ENCODE results near the gene CARD10. TPM values are rescaled to one million over a fixed set of nuclear protein-coding genes. Genes with fewer than 3 reads are reported as not detected.
A peak's percentile ranks its signal among the peaks of the same experiment; 100 is the strongest.

Gene CARD10
- total RNA-seq, 1 experiment from 2014 or later = 26.5 TPM

GRCh38 chr22:37487129-37487528, 32.1 kb downstream of the CARD10 start:
- H3K36me3 Mint-ChIP-seq (ENCODE audit: insufficient read depth, unreplicated experiment) = peaks cover 29% of the 10 kb centered on the region
- no TSS peak for BruUV-seq (replicated peaks)
- peak overlapping the region; percentile 48 for H3K4me3 Mint-ChIP-seq (ENCODE audit: unreplicated experiment)
- Histone ChIP-seq H3K27me3 (replicated peaks; ENCODE audit: control insufficient read depth, insufficient read depth, low read length) (no peaks in the 10 kb centered on the region), H3K4me1 (peaks cover 14% of the 10 kb centered on the region), H3K9me3 (no peaks in the 10 kb centered on the region), H3K36me3 (ENCODE audit: control insufficient read depth, insufficient read depth, low read length) (no peaks in the 10 kb centered on the region; the same call in 1 of the 2 replicates), H3K4me3 (ENCODE audit: low read depth, low read length) (no peak overlapping the region)
- TF ChIP-seq, protein P1, sequence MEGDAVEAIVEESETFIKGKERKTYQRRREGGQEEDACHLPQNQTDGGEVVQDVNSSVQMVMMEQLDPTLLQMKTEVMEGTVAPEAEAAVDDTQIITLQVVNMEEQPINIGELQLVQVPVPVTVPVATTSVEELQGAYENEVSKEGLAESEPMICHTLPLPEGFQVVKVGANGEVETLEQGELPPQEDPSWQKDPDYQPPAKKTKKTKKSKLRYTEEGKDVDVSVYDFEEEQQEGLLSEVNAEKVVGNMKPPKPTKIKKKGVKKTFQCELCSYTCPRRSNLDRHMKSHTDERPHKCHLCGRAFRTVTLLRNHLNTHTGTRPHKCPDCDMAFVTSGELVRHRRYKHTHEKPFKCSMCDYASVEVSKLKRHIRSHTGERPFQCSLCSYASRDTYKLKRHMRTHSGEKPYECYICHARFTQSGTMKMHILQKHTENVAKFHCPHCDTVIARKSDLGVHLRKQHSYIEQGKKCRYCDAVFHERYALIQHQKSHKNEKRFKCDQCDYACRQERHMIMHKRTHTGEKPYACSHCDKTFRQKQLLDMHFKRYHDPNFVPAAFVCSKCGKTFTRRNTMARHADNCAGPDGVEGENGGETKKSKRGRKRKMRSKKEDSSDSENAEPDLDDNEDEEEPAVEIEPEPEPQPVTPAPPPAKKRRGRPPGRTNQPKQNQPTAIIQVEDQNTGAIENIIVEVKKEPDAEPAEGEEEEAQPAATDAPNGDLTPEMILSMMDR (IDR thresholded peaks at IDR 0.05; ENCODE audit: insufficient read depth in 1 of 2, low read depth in 1 of 2, low read length in 1 of 2, severe bottlenecking in 1 of 2, unreplicated experiment in 1 of 2) = no peak
- H3K27me3 Mint-ChIP-seq (ENCODE audit: insufficient read depth, unreplicated experiment) = no peaks in the 10 kb centered on the region
- intact Hi-C loops (cut with micrococcal nuclease; ENCODE audit: unreplicated experiment) = no loop called here
- CTCF ChIA-PET = interaction anchor here (1.6 to 2.8 kb wide), 4 partner anchors 12 to 25 kb away, joined by 5 to 15 read pairs (median 8); no protein-coding TSS in a partner anchor
- no peak for DNase-seq
- peaks cover 19% of the 10 kb centered on the region for H3K4me1 Mint-ChIP-seq (ENCODE audit: low read depth, unreplicated experiment)
- peak overlapping the region; percentile 85 for H3K27ac Mint-ChIP-seq (ENCODE audit: unreplicated experiment)
- H3K9me3 Mint-ChIP-seq (ENCODE audit: unreplicated experiment) = no peaks in the 10 kb centered on the region
- POLR2A ChIA-PET = interaction anchor here (1.4 kb wide), 1 partner anchor 11 kb away, joined by 4 read pairs; no protein-coding TSS in a partner anchor

DNA sequence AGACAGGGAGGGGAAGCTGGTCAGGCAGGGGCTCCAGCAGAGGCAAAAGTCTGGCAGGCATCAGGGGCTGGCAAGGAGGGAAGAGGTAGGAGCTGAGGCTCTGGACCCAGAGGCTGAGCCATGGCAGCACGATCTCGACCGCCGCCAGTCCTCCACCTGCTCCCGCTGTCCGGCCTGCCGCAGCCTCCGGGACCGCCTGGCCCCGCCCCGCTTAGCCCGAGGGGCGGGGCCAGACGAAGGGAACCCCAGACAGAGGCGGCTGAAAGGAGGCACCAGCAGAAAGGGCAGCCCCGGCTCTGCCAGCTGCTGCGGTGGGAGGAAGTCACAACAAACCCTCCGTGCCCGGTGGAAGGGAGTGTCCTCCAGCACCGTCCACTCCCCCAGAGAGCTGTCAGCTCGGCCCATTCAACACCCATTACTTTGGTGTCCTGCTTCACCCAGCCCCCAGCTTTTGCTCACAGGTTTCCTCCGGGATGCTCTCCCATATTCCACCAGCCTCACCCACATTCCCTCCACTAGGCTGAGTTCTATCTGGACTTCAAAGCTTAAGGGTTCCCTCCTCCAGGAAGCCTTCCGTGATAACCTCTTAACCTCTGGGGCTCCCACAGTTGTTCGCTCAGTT, 32.9 kb downstream of the CARD10 start, which contains the start of gene MFNG:
TSS of gene MFNG (minus strand) at position 161 of the 622 bp plus-strand sequence. CDS start 207 bp downstream, outside the sequence.
- Mint-ChIP-seq H3K4me1 (ENCODE audit: low read depth, unreplicated experiment) (peaks cover 19% of the 10 kb centered on the region), H3K27me3 (ENCODE audit: insufficient read depth, unreplicated experiment) (no peaks in the 10 kb centered on the region), H3K4me3 (ENCODE audit: unreplicated experiment) (peak within 1 kb of the TSS; percentile 48), H3K36me3 (ENCODE audit: insufficient read depth, unreplicated experiment) (peaks cover 29% of the 10 kb centered on the region), H3K27ac (ENCODE audit: unreplicated experiment) (peak within 1 kb of the TSS; percentile 85), H3K9me3 (ENCODE audit: unreplicated experiment) (no peaks in the 10 kb centered on the region)
- Histone ChIP-seq H3K9me3 (no peaks in the 10 kb centered on the region), H3K4me1 (peaks cover 14% of the 10 kb centered on the region), H3K27me3 (replicated peaks; ENCODE audit: control insufficient read depth, insufficient read depth, low read length) (no peaks in the 10 kb centered on the region), H3K36me3 (ENCODE audit: control insufficient read depth, insufficient read depth, low read length) (no peaks in the 10 kb centered on the region; the same call in 1 of the 2 replicates), H3K4me3 (ENCODE audit: low read depth, low read length) (peak within 1 kb of the TSS; percentile 4; the same call in 1 of the 2 replicates)
- POLR2A ChIA-PET = interaction anchor here (1.4 kb wide), 1 partner anchor 12 kb away, joined by 4 read pairs; no protein-coding TSS in a partner anchor
- intact Hi-C loops (cut with micrococcal nuclease; ENCODE audit: unreplicated experiment) = no loop called here
- BruUV-seq (replicated peaks) = no TSS peak
- CTCF ChIA-PET = interaction anchor here (0.6 to 2.8 kb wide), 5 partner anchors 12 to 76 kb away, joined by 3 to 15 read pairs (median 7); no protein-coding TSS in a partner anchor
- TF ChIP-seq, protein P1 (IDR thresholded peaks at IDR 0.05; ENCODE audit: insufficient read depth in 1 of 2, low read depth in 1 of 2, low read length in 1 of 2, severe bottlenecking in 1 of 2, unreplicated experiment in 1 of 2) = no peak
- peak; percentile 56 to 72 for DNase-seq

GRCh38 chr22:37485395-37486223, 33.6 kb downstream of the CARD10 start:
- ChIA-PET POLR2A (no interaction called here), CTCF (interaction anchor here (0.6 to 2.8 kb wide), 6 partner anchors 13 to 77 kb away, joined by 3 to 15 read pairs (median 6); no protein-coding TSS in a partner anchor)
- Mint-ChIP-seq H3K4me3 (ENCODE audit: unreplicated experiment) (no peak overlapping the region), H3K9me3 (ENCODE audit: unreplicated experiment) (no peaks in the 10 kb centered on the region), H3K27ac (ENCODE audit: unreplicated experiment) (no peak overlapping the region), H3K36me3 (ENCODE audit: insufficient read depth, unreplicated experiment) (peaks cover 22% of the 10 kb centered on the region), H3K27me3 (ENCODE audit: insufficient read depth, unreplicated experiment) (no peaks in the 10 kb centered on the region), H3K4me1 (ENCODE audit: low read depth, unreplicated experiment) (peaks cover 19% of the 10 kb centered on the region)
- DNase-seq = no peak
- Histone ChIP-seq H3K36me3 (ENCODE audit: control insufficient read depth, insufficient read depth, low read length) (no peaks in the 10 kb centered on the region; the same call in 1 of the 2 replicates), H3K4me1 (peaks cover 14% of the 10 kb centered on the region), H3K4me3 (ENCODE audit: low read depth, low read length) (peak overlapping the region; percentile 4; the same call in 1 of the 2 replicates), H3K27me3 (replicated peaks; ENCODE audit: control insufficient read depth, insufficient read depth, low read length) (no peaks in the 10 kb centered on the region), H3K9me3 (no peaks in the 10 kb centered on the region)
- intact Hi-C loops (cut with micrococcal nuclease; ENCODE audit: unreplicated experiment) = no loop called here
- BruUV-seq (replicated peaks) = no TSS peak
- TF ChIP-seq, protein P1 (IDR thresholded peaks at IDR 0.05; ENCODE audit: insufficient read depth in 1 of 2, low read depth in 1 of 2, low read length in 1 of 2, severe bottlenecking in 1 of 2, unreplicated experiment in 1 of 2) = no peak
